ENCODE measurements around the gene MFRP.

The MFRP gene

DNA sequence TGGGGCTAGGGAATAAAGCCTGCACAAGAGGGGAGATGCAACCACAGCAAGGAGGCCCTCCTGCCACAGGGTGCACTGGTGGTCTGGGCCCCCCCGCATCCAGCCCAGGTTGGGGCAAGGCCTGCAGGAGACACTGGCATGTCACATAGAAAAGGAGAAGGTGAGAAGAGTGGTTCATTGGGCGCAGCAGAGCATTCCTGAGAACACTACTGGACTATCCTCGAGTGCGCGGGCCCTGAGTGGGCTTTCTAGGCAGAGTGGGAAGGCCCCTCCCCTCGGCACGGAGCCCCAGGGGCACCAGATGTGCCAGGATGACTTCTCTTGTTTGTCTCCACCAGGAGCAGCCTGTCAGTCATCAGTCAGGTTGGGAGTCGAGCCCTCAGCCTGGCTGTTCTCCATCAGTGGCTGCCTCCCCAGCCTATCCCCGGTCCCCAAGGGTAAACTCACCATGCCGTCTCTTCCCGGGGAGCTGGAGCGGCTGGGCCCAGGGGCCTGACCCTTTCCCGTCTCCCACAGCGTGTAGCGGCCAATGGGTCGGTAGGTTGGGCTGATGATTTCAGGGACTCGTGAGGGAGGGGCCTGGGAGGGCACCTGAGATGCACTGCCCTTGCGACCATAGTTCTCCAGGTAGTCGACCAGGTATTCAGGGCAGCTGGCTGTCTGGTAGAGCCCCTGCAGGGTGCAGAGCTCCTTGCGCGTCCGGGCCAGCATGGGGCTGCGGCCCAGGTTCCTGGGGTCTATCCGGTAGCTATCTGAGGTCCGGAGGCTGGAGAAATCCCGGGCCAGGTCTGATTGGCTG lies 26.0 kb upstream of the MFRP start:
- DNase-seq, result no peak

DNA sequence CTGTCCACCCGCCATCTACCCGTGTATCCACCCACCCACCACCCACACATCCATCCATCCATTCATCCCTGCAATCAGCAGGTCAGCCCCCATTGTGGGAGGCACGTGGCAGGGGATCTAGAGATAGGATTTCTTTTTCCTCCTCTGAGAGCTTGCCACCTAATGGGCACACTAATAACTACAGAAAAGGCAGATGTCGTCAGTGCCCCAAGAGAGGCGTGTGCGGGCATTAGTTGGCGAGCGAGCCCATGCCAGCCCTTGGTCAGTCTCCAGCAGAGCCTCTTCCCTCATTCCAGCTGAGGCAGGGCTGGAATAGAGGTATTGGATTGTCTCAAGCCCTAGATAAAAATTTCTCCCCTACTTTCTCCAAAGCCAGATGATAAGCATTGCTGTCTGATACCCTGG lies 25.3 kb upstream of the MFRP start:
- DNase-seq, result no peak

GRCh38 chr11:119371067-119371601 lies 24.6 kb upstream of the MFRP start:
- no peak for DNase-seq

- no peak for DNase-seq
These were observed 24.1 kb upstream of the MFRP start for GRCh38 chr11:119370486-119371046.

- no peak for DNase-seq
These were observed 22.8 kb upstream of the MFRP start for GRCh38 chr11:119369132-119369925.

DNA sequence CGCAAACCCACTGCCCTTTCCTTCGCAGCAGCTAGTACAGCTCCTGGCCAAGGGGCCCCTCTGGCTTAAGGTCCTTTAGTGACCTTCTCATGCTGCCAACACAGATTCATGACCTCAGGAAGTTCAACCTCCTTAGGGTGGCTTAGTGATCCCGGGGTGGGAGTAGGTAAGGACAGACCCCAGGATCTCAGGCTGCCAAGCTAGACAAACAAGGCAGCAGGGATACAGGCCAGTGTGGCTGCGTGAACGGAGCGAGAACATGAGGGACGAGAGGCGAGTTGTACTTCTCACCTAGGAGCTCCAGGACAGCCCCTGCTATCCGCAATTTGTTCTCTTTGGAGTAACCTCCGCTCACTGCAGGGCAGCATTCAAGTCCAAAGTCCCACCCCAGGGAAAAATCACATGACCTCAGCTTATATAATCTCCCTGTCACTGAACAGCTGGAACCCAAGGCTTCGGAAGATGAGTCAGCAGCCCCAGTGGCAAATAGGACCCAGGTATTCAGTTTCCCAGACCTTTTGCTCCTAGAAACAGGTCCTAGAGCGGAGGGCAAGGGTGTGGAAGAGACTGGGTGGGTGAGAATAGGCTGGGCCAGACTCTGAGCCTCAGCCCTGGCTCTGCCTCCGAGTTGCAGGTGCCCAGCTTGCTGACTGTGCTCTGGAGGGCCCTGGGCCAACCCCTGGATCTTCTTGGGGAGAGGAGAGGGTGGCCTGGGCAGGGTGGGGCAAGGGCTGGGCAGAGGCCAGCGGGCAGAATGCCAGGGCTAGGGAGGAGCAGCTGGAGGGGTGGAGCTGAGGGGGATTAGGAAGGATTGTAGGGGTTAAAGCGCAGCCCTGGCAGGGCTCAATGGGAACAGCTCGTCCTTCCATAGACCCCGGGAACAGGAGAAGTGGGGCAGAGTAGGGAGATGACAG lies 21.9 kb upstream of the MFRP start:
- DNase-seq, result peak; percentile 90

GRCh38 chr11:119367661-119368120 lies 21.2 kb upstream of the MFRP start:
- no peak for DNase-seq

DNA sequence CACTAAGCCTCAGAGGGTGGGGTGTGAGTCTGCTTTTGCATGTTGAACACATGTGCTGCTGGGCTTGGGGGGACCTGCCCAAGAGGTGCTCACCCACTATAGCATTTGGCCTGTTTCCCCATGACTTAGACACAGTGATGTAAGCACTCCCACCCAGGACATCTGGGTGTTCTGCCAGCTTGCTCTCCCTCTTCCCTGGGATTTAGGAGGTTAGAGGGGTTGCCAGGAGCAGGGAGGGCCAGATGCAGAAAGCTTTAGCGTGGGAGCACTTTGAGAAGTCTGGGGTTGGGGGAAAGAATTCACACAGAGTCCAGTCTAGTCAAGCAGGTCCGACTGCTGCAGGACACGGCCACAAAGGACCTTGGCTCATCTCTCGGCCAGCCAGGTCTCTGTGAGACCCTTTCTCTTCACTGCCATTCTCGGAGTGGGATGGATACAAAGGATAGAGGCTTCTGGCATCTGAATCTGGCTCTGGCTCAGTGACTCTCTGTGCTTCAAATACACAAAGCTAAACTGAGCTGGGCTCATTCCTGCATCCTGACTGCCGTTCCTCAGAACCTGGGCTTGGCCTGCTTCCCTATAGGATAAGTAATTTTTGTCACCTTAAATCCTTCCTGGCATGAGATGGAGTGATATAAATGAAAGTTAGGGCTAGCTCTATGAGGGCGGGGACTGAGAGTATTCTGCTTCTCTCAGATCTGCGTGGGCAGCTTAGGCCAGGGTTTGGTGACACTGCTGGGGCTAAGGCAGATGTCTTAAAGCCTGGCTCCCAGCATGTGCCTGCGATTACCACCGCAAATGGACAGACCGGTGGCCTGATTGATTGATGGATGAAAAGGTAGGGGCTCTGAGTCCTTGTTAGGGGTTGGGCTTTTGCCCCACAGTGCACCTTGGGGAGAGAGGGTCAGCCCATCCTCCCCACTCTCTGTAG lies 20.4 kb upstream of the MFRP start:
- no peak for DNase-seq

- DNase-seq, result peak; percentile 32
These were observed 18.6 kb upstream of the MFRP start for GRCh38 chr11:119365071-119365591.

- DNase-seq, result peak; percentile 87
These were observed 17.5 kb upstream of the MFRP start for GRCh38 chr11:119363851-119364590.

- peak; percentile 71 for DNase-seq
These were observed 16.8 kb upstream of the MFRP start for GRCh38 chr11:119363081-119363850.

- peak; percentile 53 for DNase-seq
These were observed 16.2 kb upstream of the MFRP start for GRCh38 chr11:119362741-119363080.

DNA sequence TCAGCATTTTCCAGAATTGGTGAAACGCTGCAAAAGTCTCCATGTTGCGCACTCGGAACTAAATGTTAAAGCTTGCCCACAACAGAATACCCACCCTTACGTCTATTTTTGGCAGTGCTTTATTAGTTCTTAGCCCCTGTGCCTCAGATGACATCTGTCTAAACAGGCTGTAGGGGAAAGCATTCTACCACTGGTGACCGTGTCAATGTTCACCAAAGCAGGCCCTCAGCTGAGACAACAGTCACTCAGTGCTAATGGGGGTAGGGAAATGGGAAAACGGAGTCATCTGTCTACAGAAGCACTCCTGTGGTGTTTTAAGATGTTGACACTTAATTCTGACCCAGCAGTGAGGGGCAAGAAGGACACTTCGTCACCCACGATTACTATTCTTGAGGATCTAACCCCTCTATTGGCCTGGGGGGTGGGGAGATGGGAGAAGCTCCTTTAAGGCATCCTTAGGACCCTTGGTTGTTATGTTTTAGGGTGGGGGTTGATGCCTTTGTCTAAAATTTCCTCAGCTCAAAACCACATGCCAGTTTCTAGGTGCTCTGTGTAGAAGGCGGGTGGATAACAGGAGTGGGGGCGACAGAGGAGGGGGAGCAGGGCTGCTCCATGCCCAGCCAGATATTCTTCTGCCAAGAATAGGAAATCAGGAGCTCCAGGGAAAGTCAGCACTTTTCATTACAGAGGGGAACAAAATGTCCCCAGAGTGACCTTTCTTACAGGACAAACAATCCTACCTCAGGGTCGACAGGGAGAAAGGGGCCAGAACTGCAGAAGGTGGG lies 15.6 kb upstream of the MFRP start:
- peak; percentile 34 for DNase-seq

DNA sequence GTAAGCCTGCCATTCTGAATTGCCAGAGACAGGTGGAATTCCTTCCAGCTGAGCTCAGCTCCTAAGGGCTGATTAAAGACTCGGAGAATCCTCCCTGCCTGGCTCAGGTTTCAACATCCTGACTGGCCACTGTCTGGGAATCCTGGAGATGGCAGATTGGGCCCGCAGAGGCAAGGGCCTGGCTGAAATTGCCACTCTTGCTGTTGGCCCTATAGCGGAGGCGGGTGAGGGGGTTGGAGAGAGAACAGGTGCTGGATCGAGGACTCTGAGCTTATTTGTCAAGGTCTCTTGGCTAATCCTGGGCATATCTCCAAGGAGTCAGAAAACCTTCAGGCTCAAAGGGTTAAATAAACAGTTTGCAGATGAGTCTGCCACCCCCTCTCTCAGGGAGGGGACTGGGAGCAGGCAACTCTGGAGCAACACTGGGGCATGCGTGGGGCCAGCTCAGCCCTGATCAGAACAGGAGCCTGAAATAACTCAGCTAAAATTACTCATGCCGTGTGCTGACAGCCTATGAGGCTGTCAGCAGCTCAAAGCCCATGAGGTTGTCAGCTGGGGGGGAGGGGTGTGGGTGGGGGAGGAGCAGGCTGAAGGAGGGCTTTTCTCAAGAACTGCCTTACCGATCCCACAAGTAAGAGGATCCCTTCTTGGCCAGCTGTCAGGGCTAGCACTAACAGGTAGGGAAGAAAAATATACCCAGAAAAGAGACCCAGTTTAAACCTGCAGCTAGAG lies 14.7 kb upstream of the MFRP start:
- peak; percentile 76 for DNase-seq

DNA sequence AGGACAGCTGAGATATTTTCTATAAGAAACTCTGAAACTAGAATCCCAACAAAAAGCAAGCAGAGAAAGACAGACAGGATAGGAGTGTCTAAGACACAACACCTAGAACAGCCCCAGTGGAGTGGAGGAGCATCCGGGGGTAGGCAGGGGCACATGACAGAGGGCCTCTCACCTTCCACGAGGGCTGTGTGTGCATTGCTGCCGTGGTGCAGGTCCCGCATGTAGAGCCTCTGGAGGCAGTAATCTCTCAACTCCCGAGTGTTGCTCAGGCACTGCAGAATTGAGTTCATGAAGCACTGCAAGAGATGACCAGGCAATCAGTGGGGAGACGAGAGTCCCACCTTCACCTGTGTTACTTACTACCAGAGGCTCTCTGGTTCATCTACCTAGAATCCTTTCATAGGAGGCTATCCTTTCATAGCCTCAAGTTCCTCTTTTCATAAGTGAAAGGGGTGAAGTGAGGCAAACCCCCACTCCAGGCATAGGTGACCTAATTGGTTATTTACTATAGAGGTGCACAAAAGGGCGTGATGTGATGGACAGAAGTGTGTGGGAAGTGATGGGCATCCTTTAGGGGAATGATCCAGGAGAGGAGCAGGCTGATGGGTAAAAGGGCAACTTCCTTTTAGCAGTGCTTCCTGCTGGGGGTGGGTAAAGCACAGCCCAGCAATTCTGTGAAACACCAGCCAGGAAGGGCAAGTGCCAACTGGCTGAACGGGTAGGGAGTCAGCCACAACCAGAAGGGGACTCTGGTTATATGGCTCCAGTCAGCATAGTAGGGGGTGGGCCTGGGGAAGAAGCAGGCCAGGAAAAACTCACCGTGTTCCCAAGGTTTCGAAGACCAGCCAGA lies 13.1 kb upstream of the MFRP start:
- DNase-seq, result no peak

DNA sequence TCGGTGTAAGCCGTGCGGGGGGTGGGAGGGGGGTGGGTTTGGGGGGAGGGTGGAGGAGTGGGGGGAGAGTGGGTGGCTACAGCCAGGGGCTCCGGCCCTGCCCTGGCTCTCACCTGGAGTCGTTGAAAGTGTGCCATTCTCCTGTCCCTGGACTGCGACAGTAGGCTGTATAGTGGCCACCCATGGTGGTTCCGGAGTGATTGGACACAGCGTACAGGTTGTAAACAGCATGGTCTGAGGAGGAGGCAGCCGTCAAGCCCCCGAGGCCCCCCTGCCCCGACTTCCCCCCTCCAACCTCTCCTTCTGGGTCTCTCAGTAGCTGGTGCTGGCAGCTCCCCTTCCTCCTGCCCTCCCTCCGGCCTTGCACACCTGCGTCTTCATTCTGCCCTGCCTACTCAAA lies 10.6 kb upstream of the MFRP start:
- DNase-seq, result no peak
